ENCODE results near the gene PCK1.

DNA sequence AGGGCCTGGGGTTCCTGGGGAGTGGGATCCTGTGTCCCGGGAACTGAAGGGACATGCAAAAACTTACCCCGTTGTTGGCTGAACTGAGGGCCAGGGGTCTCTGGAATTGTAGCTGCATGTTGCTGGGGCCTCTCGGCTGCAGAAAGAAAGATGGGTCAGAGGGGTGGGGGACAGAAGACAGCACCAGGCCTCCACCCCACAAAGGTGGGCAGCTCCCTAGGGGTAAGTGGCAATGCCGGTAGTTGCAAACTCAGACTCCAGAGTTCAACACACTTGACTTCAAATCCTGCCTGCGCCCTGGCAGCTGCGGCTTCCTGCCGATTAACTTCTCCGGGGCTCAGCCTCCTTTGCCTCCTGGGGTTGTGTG is 54.5 kb downstream of the PCK1 start:
- TF ChIP-seq CTCF (conservative IDR thresholded peaks at IDR 0.05; ENCODE audit: low read depth in 2 of 2): no peak
- no peak for TF ChIP-seq EZH2 (IDR thresholded peaks at IDR 0.05; ENCODE audit: low read depth, unreplicated experiment)
- no peak for TF ChIP-seq JUNB (IDR thresholded peaks at IDR 0.05; ENCODE audit: unreplicated experiment)
- no peak for TF ChIP-seq POLR2AphosphoS5 (IDR thresholded peaks at IDR 0.05; ENCODE audit: low read depth)
- TF ChIP-seq, protein P1, sequence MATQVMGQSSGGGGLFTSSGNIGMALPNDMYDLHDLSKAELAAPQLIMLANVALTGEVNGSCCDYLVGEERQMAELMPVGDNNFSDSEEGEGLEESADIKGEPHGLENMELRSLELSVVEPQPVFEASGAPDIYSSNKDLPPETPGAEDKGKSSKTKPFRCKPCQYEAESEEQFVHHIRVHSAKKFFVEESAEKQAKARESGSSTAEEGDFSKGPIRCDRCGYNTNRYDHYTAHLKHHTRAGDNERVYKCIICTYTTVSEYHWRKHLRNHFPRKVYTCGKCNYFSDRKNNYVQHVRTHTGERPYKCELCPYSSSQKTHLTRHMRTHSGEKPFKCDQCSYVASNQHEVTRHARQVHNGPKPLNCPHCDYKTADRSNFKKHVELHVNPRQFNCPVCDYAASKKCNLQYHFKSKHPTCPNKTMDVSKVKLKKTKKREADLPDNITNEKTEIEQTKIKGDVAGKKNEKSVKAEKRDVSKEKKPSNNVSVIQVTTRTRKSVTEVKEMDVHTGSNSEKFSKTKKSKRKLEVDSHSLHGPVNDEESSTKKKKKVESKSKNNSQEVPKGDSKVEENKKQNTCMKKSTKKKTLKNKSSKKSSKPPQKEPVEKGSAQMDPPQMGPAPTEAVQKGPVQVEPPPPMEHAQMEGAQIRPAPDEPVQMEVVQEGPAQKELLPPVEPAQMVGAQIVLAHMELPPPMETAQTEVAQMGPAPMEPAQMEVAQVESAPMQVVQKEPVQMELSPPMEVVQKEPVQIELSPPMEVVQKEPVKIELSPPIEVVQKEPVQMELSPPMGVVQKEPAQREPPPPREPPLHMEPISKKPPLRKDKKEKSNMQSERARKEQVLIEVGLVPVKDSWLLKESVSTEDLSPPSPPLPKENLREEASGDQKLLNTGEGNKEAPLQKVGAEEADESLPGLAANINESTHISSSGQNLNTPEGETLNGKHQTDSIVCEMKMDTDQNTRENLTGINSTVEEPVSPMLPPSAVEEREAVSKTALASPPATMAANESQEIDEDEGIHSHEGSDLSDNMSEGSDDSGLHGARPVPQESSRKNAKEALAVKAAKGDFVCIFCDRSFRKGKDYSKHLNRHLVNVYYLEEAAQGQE (IDR thresholded peaks at IDR 0.05; ENCODE audit: unreplicated experiment): no peak
- TF ChIP-seq EZH2phosphoT487 (IDR thresholded peaks at IDR 0.05; ENCODE audit: unreplicated experiment): no peak
- no peak for TF ChIP-seq NANOG (IDR thresholded peaks at IDR 0.05; ENCODE audit: borderline replicate concordance)
- TF ChIP-seq CREB1 (CRISPR knock-in tag; IDR thresholded peaks at IDR 0.05; ENCODE audit: low read depth): no peak
- TF ChIP-seq ZNF114 (CRISPR knock-in tag; IDR thresholded peaks at IDR 0.05): no peak
- no peak for TF ChIP-seq ZNF462 (CRISPR knock-in tag; IDR thresholded peaks at IDR 0.05)
- TF ChIP-seq, protein P2, sequence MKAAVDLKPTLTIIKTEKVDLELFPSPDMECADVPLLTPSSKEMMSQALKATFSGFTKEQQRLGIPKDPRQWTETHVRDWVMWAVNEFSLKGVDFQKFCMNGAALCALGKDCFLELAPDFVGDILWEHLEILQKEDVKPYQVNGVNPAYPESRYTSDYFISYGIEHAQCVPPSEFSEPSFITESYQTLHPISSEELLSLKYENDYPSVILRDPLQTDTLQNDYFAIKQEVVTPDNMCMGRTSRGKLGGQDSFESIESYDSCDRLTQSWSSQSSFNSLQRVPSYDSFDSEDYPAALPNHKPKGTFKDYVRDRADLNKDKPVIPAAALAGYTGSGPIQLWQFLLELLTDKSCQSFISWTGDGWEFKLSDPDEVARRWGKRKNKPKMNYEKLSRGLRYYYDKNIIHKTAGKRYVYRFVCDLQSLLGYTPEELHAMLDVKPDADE (IDR thresholded peaks at IDR 0.05): no peak
- no peak for TF ChIP-seq ZNF331 (CRISPR knock-in tag; IDR thresholded peaks at IDR 0.05; ENCODE audit: low read depth)
- no peak for TF ChIP-seq STAT1 (IDR thresholded peaks at IDR 0.05; ENCODE audit: unreplicated experiment)
